WTC11 (cell line): ENCODE measurements around the gene ZNF841. TPM values are rescaled to one million over a fixed set of nuclear protein-coding genes. Genes with fewer than 3 reads are reported as not detected.

Source experiments
- ATAC-seq: fragments of 200-7000 bp; cut with Tn5 transposase; 2 replicates; pipeline ENCODE4 v1.10.0; 2021; ENCODE audit warnings: mild to moderate bottlenecking, moderate library complexity
- CTCF ChIA-PET: fragments of 300-600 bp; sonication (Branson Sonifier 250); formaldehyde crosslinking; loops from one replicate; lab custom pipeline; 2021; ENCODE audit warnings: antibody characterized with exemption; lab: Charles Lee
- POLR2A ChIA-PET: fragments of 350-600 bp; sonication (Branson Sonifier 250); formaldehyde crosslinking; loops from one replicate; lab custom pipeline; 2021; ENCODE audit warnings: antibody characterized with exemption; lab: Charles Lee
- DNase-seq: peaks from one replicate; pipeline ENCODE4 v3.0.0; 2021; ENCODE audit warnings: low spot score
- H3K27ac Mint-ChIP-seq: 2 replicates; pipeline ENCODE4 v1.8.0; 2021; ENCODE audit warnings: mixed read lengths
- H3K27me3 Mint-ChIP-seq: 2 replicates; pipeline ENCODE4 v1.8.0; 2021; ENCODE audit warnings: low read depth, mild to moderate bottlenecking, moderate library complexity, mixed read lengths
- H3K36me3 Mint-ChIP-seq: 2 replicates; pipeline ENCODE4 v1.8.0; 2021; ENCODE audit warnings: mixed read lengths
- H3K4me1 Mint-ChIP-seq: 2 replicates; pipeline ENCODE4 v1.8.0; 2022; ENCODE audit warnings: mixed read lengths
- H3K4me3 Mint-ChIP-seq: 2 replicates; pipeline ENCODE4 v1.8.0; 2021; ENCODE audit warnings: mild to moderate bottlenecking, moderate library complexity, mixed read lengths
- H3K9me3 Mint-ChIP-seq: 2 replicates; pipeline ENCODE4 v1.8.0; 2021; ENCODE audit warnings: mixed read lengths
- AR ChIP-seq: fragments of 250-450 bp; sonication (Bioruptor Pico); IDR thresholded peaks from 2 replicates; pipeline ENCODE4 v1.9.0; 2021; ENCODE audit warnings: mild to moderate bottlenecking
- ATF2 ChIP-seq: sonication (generic); formaldehyde crosslinking; IDR thresholded peaks from 2 replicates; pipeline ENCODE4 v1.8.1; 2022; ENCODE audit warnings: low read depth, missing genetic modification reagents, borderline replicate concordance
- CDX4 ChIP-seq: fragments of 250-450 bp; sonication (Bioruptor Pico); IDR thresholded peaks from 2 replicates; pipeline ENCODE4 v1.9.0; 2021; ENCODE audit warnings: moderate library complexity, mild to moderate bottlenecking, inconsistent platforms, borderline replicate concordance
- CREM ChIP-seq: sonication (generic); formaldehyde crosslinking; IDR thresholded peaks from 2 replicates; pipeline ENCODE4 v1.8.1; 2022; ENCODE audit warnings: mild to moderate bottlenecking, missing genetic modification reagents, moderate library complexity
- ELF4 ChIP-seq: sonication (generic); formaldehyde crosslinking; IDR thresholded peaks from 2 replicates; pipeline ENCODE4 v1.8.1; 2022; ENCODE audit warnings: low read depth, mild to moderate bottlenecking, moderate library complexity, missing genetic modification reagents
- FOXJ3 ChIP-seq: sonication (generic); formaldehyde crosslinking; IDR thresholded peaks from 2 replicates; pipeline ENCODE4 v1.9.0; 2021; ENCODE audit warnings: missing genetic modification reagents, mild to moderate bottlenecking, borderline replicate concordance
- FOXP1 ChIP-seq: sonication (generic); formaldehyde crosslinking; IDR thresholded peaks from 2 replicates; pipeline ENCODE4 v1.8.0; 2022; ENCODE audit warnings: missing genetic modification reagents, mild to moderate bottlenecking, moderate library complexity, borderline replicate concordance
- GABPB1 ChIP-seq: sonication (generic); formaldehyde crosslinking; IDR thresholded peaks from 2 replicates; pipeline ENCODE4 v1.8.1; 2023; ENCODE audit warnings: mild to moderate bottlenecking, missing genetic modification reagents
- HMGA2 ChIP-seq: fragments of 250-450 bp; sonication (Bioruptor Pico); IDR thresholded peaks from 2 replicates; pipeline ENCODE4 v1.4.0; 2021; ENCODE audit warnings: mild to moderate bottlenecking, moderate library complexity
- JUN ChIP-seq: sonication (generic); formaldehyde crosslinking; IDR thresholded peaks from 2 replicates; pipeline ENCODE4 v1.8.0; 2023; ENCODE audit warnings: mild to moderate bottlenecking, missing genetic modification reagents
- MYBL2 ChIP-seq: sonication (generic); formaldehyde crosslinking; IDR thresholded peaks from 2 replicates; pipeline ENCODE4 v1.8.1; 2023; ENCODE audit warnings: mild to moderate bottlenecking, moderate library complexity, missing genetic modification reagents
- NFE2L1 ChIP-seq: sonication (generic); formaldehyde crosslinking; IDR thresholded peaks from 2 replicates; pipeline ENCODE4 v1.8.1; 2023; ENCODE audit warnings: missing genetic modification reagents
- PRRX2 ChIP-seq: fragments of 250-450 bp; sonication (Bioruptor Pico); IDR thresholded peaks from 2 replicates; pipeline ENCODE4 v1.8.0; 2021; ENCODE audit warnings: mild to moderate bottlenecking
- SMAD3 ChIP-seq: sonication (generic); formaldehyde crosslinking; IDR thresholded peaks from 2 replicates; pipeline ENCODE4 v1.8.0; 2022; ENCODE audit warnings: missing genetic modification reagents, mild to moderate bottlenecking, borderline replicate concordance
- SOX15 ChIP-seq: fragments of 250-450 bp; sonication (Bioruptor Pico); IDR thresholded peaks from 2 replicates; pipeline ENCODE4 v1.9.0; 2021; ENCODE audit warnings: mild to moderate bottlenecking
- TCF7 ChIP-seq: sonication (generic); formaldehyde crosslinking; IDR thresholded peaks from 2 replicates; pipeline ENCODE4 v1.8.0; 2022; ENCODE audit warnings: mild to moderate bottlenecking, low read depth, missing genetic modification reagents, moderate library complexity
- TEAD4 ChIP-seq: sonication (generic); formaldehyde crosslinking; IDR thresholded peaks from 2 replicates; pipeline ENCODE4 v1.8.0; 2022; ENCODE audit warnings: mild to moderate bottlenecking, missing genetic modification reagents
- USF1 ChIP-seq: sonication (generic); formaldehyde crosslinking; IDR thresholded peaks from 2 replicates; pipeline ENCODE4 v1.8.0; 2022; ENCODE audit warnings: mild to moderate bottlenecking, missing genetic modification reagents
- USF2 ChIP-seq: sonication (generic); formaldehyde crosslinking; IDR thresholded peaks from 2 replicates; pipeline ENCODE4 v1.8.1; 2023; ENCODE audit warnings: mild to moderate bottlenecking, missing genetic modification reagents, moderate library complexity
- ZNF232 ChIP-seq: sonication (generic); formaldehyde crosslinking; IDR thresholded peaks from 2 replicates; pipeline ENCODE4 v1.8.0; 2022; ENCODE audit warnings: mild to moderate bottlenecking, missing genetic modification reagents
- ZNF512 ChIP-seq: sonication (generic); formaldehyde crosslinking; IDR thresholded peaks from 2 replicates; pipeline ENCODE4 v1.8.1; 2022; ENCODE audit warnings: missing genetic modification reagents, borderline replicate concordance
- total RNA-seq: library from RNA; stranded (reverse); gene quantifications from 3 replicates; pipeline ENCODE4 v1.2.3, GENCODE V29; 2021

The ZNF841 gene
- total RNA-seq, 1 experiment from 2014 or later, result 27.9 TPM

- TF ChIP-seq USF1 (CRISPR knock-in tag) (no peak), SOX15 (CRISPR knock-in tag) (no peak)
These were observed 15.2 kb upstream of the ZNF841 start (continued) for GRCh38 chr19:52110780-52111179.

GRCh38 chr19:52102782-52103181, 7.2 kb upstream of the ZNF841 start:
- H3K4me3 Mint-ChIP-seq, result no peak overlapping the region
- no peak for DNase-seq
- TF ChIP-seq GABPB1 (no peak), MYBL2 (no peak), JUN (no peak), NFE2L1 (no peak), ZNF232 (CRISPR knock-in tag) (no peak), USF2 (no peak), CREM (CRISPR knock-in tag) (no peak)
- TF ChIP-seq, all 79 proteins: peak for 0
- H3K27me3 Mint-ChIP-seq, result peaks cover 23% of the 10 kb centered on the region
- no peak for ATAC-seq
- CTCF ChIA-PET, result no interaction called here
- POLR2A ChIA-PET, result no interaction called here
- no peaks in the 10 kb centered on the region for H3K4me1 Mint-ChIP-seq
- no peak overlapping the region for H3K27ac Mint-ChIP-seq
- peaks cover 36% of the 10 kb centered on the region for H3K36me3 Mint-ChIP-seq
- H3K9me3 Mint-ChIP-seq, result peaks cover 62% of the 10 kb centered on the region

GRCh38 chr19:52101866-52102562, 6.4 kb upstream of the ZNF841 start:
- no peak for DNase-seq
- Mint-ChIP-seq H3K9me3 (peaks cover 61% of the 10 kb centered on the region), H3K4me3 (no peak overlapping the region), H3K36me3 (peaks cover 36% of the 10 kb centered on the region), H3K27ac (no peak overlapping the region), H3K4me1 (no peaks in the 10 kb centered on the region), H3K27me3 (peaks cover 17% of the 10 kb centered on the region)
- CTCF ChIA-PET, result no interaction called here
- POLR2A ChIA-PET, result no interaction called here
- no peak for ATAC-seq
- TF ChIP-seq FOXJ3, result no peak
- no peak for TF ChIP-seq CDX4
- no peak for TF ChIP-seq ZNF512
- TF ChIP-seq TEAD4 (CRISPR knock-in tag), result no peak
- TF ChIP-seq USF1 (CRISPR knock-in tag), result no peak
- TF ChIP-seq SMAD3, result no peak
- TF ChIP-seq HMGA2 (CRISPR knock-in tag), result no peak
- TF ChIP-seq FOXP1 (CRISPR knock-in tag), result no peak
- TF ChIP-seq PRRX2 (CRISPR knock-in tag), result no peak
- TF ChIP-seq AR, result no peak
- TF ChIP-seq TCF7 (CRISPR knock-in tag), result no peak
- TF ChIP-seq ELF4 (CRISPR knock-in tag), result no peak
- no peak for TF ChIP-seq ATF2
